ENCODE results near the gene RHBDL1.
A peak's percentile ranks its signal among the peaks of the same experiment; 100 is the strongest.

RHBDL1 gene

DNA sequence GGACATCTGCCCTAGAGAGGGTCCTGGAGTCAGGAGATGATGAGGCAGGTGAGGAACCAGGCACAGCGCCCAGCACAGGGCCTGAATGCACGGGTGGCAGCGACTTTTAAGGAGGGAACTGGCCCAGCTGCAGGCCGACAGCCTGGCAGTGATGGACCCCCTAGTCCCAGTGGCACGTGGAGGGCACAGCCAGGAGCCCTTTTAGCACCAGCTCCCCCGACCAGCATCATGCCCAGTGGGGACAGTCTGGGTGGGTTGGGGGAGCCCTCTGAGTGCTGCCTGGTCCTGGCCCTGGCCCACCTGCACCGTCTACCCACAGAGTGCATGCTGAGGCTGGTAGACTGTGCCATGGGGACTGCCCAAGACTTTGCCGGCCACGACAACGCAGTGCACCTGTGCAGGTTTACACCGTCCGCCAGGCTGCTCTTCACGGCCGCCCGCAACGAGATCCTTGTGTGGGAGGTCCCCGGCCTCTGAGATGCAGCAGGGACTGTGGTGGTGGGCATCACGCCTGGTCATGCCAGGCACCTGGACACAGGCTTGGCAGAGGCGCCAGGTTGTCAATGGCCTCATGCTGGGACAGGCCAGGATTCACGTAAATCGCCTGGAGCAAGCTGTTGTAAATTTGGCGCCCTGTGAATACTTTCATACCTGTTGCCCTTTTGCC, 8.2 kb upstream of the RHBDL1 start:
- peak overlapping the region; percentile 99 for H3K4me3 ChIP-seq (ENCODE audit: low read depth, low read length)
- TF ChIP-seq CTCF (IDR thresholded peaks at IDR 0.05; ENCODE audit: borderline replicate concordance, insufficient read depth, low read depth, low read length), result no peak

DNA sequence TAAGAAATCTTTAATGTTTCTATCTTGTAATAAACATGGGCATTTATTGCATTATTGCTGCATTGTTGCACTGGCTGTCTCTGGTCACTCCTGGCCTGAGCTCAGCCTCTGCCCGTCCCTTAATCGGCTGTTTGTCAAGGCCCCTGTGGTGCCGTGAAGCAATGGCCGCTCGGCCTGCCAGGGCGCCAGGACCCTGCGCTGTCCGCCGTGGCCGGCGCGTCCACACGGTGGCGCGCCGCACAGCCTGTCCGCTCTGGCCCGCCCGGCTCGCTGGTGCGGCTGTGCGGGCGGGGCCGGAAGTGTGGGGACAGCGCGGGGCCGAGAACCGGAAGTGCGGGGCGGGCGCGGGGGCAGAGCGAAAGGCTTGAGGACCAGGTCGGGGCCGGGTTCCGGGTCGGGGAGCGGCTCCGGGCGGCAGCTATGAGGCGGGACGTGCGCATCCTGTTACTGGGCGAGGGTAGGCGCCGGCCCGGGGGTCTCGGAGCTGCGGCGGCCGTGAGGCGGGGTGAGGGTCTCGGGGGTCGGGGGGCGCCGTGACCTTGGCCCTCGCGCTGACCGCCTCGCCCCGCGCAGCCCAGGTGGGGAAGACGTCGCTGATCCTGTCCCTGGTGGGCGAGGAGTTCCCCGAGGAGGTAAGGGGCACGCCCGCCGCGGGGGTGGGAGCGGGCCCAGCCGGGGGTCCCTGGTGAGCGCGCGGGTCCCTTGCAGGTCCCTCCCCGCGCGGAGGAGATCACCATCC, 7.5 kb upstream of the RHBDL1 start, which contains the start of gene RHOT2:
TSS of gene RHOT2 (plus strand) at position 353 of the 739 bp plus-strand sequence. CDS start at position 421, 68 bp downstream.
- TF ChIP-seq CTCF (IDR thresholded peaks at IDR 0.05; ENCODE audit: borderline replicate concordance, insufficient read depth, low read depth, low read length), result peak; percentile 92
- H3K4me3 ChIP-seq (ENCODE audit: low read depth, low read length), result peak within 1 kb of the TSS; percentile 99

DNA sequence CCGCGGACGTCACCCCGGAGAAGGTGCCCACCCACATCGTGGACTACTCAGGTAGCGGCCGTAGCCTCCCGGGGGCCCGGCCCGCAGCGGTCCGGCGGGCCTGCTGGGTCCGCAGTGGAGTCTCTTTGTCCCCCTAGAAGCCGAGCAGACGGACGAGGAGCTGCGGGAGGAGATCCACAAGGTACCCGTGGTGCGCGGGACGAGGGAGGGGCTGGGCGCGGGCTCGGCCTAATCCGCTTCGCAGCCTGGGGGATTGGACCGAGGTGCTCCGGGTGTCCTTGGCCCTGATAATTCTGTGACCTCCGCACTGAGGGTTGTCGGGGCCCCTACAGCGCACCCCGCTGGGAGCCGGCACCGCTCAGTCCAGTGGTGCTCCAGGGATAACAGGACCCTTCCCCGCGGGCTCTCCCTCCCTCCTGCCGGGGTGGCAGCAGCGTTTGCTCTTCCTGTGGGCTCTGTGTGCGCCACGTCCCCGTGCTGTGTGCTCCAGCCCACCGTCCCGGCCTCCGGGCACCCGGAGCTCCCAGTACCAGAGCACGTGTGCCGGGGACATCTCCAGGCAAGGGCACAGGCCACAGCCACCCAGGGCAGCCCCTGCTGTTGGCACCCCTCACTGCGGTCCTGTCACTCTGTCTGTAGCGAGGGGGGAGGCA, 6.8 kb upstream of the RHBDL1 start:
- H3K4me3 ChIP-seq (ENCODE audit: low read depth, low read length), result peak overlapping the region; percentile 99
- TF ChIP-seq CTCF (IDR thresholded peaks at IDR 0.05; ENCODE audit: borderline replicate concordance, insufficient read depth, low read depth, low read length), result no peak

DNA sequence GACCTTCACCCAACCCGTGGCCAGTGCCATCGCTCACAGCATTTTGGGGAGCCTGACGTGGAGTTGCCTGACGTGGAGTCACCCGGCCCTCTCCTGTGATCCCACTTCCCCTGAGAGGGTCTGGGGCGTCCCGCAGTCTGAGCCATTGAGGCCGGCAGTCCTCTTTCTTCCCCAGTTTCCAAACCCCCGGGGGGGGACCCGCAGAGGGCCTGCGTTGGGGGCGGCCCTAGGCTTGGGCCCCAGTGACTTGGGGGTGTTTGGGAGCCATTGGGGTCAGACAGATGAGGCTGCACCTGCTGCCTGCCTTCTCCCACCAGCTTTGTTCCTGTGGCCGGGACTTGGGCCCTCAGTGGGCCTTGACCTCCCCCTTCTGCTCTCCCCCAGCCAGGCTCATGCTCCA, 5.8 kb upstream of the RHBDL1 start:
- no peak overlapping the region for H3K4me3 ChIP-seq (ENCODE audit: low read depth, low read length)
- no peak for TF ChIP-seq CTCF (IDR thresholded peaks at IDR 0.05; ENCODE audit: borderline replicate concordance, insufficient read depth, low read depth, low read length)

DNA sequence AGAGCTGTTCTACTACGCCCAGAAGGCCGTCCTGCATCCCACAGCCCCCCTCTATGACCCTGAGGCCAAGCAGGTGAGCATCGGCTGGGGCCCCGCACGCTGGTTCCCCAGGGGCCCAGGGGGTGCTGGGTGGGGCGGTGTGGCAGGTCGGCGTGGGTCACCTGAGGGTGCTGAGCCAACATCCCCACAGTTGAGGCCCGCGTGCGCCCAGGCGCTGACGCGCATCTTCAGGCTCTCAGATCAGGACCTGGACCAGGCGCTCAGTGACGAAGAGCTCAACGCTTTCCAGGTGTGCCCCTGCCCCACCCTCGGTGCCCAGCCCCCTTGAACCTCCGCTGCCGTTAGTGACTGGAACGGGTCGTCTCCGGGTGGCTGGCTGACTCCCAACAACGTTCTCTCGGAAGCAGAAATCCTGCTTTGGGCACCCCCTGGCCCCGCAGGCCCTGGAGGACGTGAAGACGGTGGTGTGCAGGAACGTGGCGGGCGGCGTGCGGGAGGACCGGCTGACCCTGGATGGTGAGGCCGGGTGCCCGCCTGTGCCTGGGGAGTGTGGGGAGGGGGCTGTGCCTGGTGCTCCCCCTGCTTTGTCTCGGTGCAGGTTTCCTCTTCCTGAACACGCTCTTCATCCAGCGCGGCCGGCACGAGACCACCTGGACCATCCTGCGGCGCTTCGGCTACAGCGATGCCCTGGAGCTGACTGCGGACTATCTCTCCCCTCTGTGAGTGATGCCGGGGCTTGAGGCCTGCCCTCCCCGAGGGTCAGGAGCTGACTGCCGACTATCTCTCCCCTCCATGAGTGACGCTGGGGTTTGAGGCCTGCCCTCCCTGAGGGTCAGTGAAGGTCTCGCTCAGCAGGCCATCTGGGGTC, 4.8 kb upstream of the RHBDL1 start:
- no peak for TF ChIP-seq CTCF (IDR thresholded peaks at IDR 0.05; ENCODE audit: borderline replicate concordance, insufficient read depth, low read depth, low read length)

GRCh38 chr16:671353-672131, 3.9 kb upstream of the RHBDL1 start:
- H3K4me3 ChIP-seq (ENCODE audit: low read depth, low read length), result no peak overlapping the region
- no peak for TF ChIP-seq CTCF (IDR thresholded peaks at IDR 0.05; ENCODE audit: borderline replicate concordance, insufficient read depth, low read depth, low read length)

More for the DNA sequence above, 4.8 kb upstream of the RHBDL1 start:
- H3K4me3 ChIP-seq (ENCODE audit: low read depth, low read length), result no peak overlapping the region
